Naive thymus-derived CD4-positive, alpha-beta T cell (primary cell): Measurements from ENCODE around the gene PPCDC. TPM values are rescaled to one million over a fixed set of nuclear protein-coding genes. Genes with fewer than 3 reads are reported as not detected.

Experiments
- ATAC-seq: fragments of 150-1000 bp; cut with Tn5 transposase; 2 replicates; pipeline ENCODE4 v1.10.0; 2021; ENCODE audit warnings: mild to moderate bottlenecking, moderate library complexity
- CTCF ChIA-PET: fragments of 350-600 bp; sonication (Branson Sonifier 250); formaldehyde crosslinking; loops from one replicate; lab custom pipeline; 2021; ENCODE audit warnings: antibody characterized with exemption; lab: Charles Lee
- POLR2A ChIA-PET: fragments of 350-600 bp; sonication (Branson Sonifier 250); formaldehyde crosslinking; loops from one replicate; lab custom pipeline; 2021; ENCODE audit warnings: antibody characterized with exemption, inconsistent platforms; lab: Charles Lee
- DNase-seq, 9 donors: peaks; one replicate each; pipeline versions ENCODE4 v3.0.0 to v3.0.0-alpha.2; 2020 to 2022; ENCODE audit warnings: mixed read lengths in 1 of 9
- H3K27ac ChIP-seq: one replicate; pipeline ENCODE4 v1.7.0; 2013; ENCODE audit warnings: mild to moderate bottlenecking, low read depth, low read length, moderate library complexity
- H3K27me3 ChIP-seq, 2 donors: one replicate each; pipeline ENCODE4 v1.7.0; 2013; ENCODE audit warnings: low read length in 2 of 2, mild to moderate bottlenecking in 2 of 2, moderate library complexity in 2 of 2; ENCODE audit not compliant: control insufficient read depth in 2 of 2, insufficient read depth in 2 of 2
- H3K36me3 ChIP-seq, 3 experiments: 1 replicate in 2 of 3; 2 replicates in 1 of 3; pipeline ENCODE4 v1.7.0; 2013; ENCODE audit warnings: low read length in 3 of 3, mild to moderate bottlenecking in 3 of 3, moderate library complexity in 1 of 3; ENCODE audit not compliant: insufficient read depth in 3 of 3, control insufficient read depth in 2 of 3
- H3K4me1 ChIP-seq, 2 donors: one replicate each; pipeline ENCODE4 v1.7.0; 2013; ENCODE audit warnings: low read length in 2 of 2, mild to moderate bottlenecking in 2 of 2, moderate library complexity in 1 of 2; ENCODE audit not compliant: control insufficient read depth in 2 of 2, insufficient read depth in 2 of 2
- H3K4me3 ChIP-seq: 2 replicates; pipeline ENCODE4 v1.7.0; 2013; ENCODE audit warnings: mild to moderate bottlenecking, low read length
- H3K9me3 ChIP-seq, 3 experiments: 1 replicate in 2 of 3; 2 replicates in 1 of 3; pipeline ENCODE4 v1.7.0; 2013; ENCODE audit warnings: low read length in 3 of 3; ENCODE audit not compliant: control insufficient read depth in 2 of 3
- H3K27ac Mint-ChIP-seq, 9 donors: one replicate each; pipeline ENCODE4 v1.8.0; 2020 to 2022; ENCODE audit warnings: mixed read lengths in 9 of 9, mild to moderate bottlenecking in 8 of 9, moderate library complexity in 5 of 9, inconsistent platforms in 2 of 9
- H3K27me3 Mint-ChIP-seq, 5 donors: one replicate each; pipeline ENCODE4 v1.8.0; 2021 to 2022; ENCODE audit warnings: mixed read lengths in 5 of 5, mild to moderate bottlenecking in 1 of 5
- H3K36me3 Mint-ChIP-seq, 5 donors: one replicate each; pipeline ENCODE4 v1.8.0; 2020 to 2022; ENCODE audit warnings: mixed read lengths in 5 of 5, mild to moderate bottlenecking in 3 of 5, inconsistent platforms in 1 of 5
- H3K4me1 Mint-ChIP-seq, 7 donors: one replicate each; pipeline ENCODE4 v1.8.0; 2020 to 2022; ENCODE audit warnings: mixed read lengths in 7 of 7, mild to moderate bottlenecking in 3 of 7, inconsistent platforms in 1 of 7
- H3K4me3 Mint-ChIP-seq, 10 donors: one replicate each; pipeline ENCODE4 v1.8.0; 2020 to 2022; ENCODE audit warnings: mild to moderate bottlenecking in 10 of 10, mixed read lengths in 10 of 10, moderate library complexity in 6 of 10, inconsistent platforms in 2 of 10
- H3K9me3 Mint-ChIP-seq, 11 donors: one replicate each; pipeline ENCODE4 v1.8.0; 2020 to 2022; ENCODE audit warnings: mixed read lengths in 11 of 11, mild to moderate bottlenecking in 4 of 11, inconsistent platforms in 1 of 11, moderate library complexity in 1 of 11
- intact Hi-C, 2 donors: fragments of 100-400 bp; cut with micrococcal nuclease; formaldehyde crosslinking; loops; one replicate each; pipeline ENCODE4 v1.15.1; 2023
- polyA plus RNA-seq, 2 donors: library from polyadenylated mRNA; unstranded; fragments of 300-500 nt; fragmentation: Illumina TruSeq; gene quantifications; one replicate each; pipeline ENCODE4 v1.2.3, GENCODE V29; 2021
- total RNA-seq, 6 experiments: library from RNA in 5 of 6; stranded (reverse) in 5 of 6; gene quantifications; 1 replicate in 5 of 6; 2 replicates in 1 of 6; pipeline ENCODE4 v1.2.3 and lab custom pipeline; 2021 to 2026

Gene PPCDC
- total and polyA plus RNA-seq, 7 experiments from 2014 or later = 11.7 to 31.3 (median 14.5) TPM

GRCh38 chr15:74983725-74984231 is 39.6 kb upstream of the PPCDC start:
- Mint-ChIP-seq H3K4me3 (no peak overlapping the region), H3K9me3 (peaks cover 0 to 4% (median 0%) of the 10 kb centered on the region in 11 donors), H3K36me3 (no peaks in the 10 kb centered on the region), H3K4me1 (peaks cover 0 to 6% (median 0%) of the 10 kb centered on the region in 7 donors), H3K27ac (no peak overlapping the region), H3K27me3 (peaks cover 0 to 23% (median 5%) of the 10 kb centered on the region in 5 donors)
- Histone ChIP-seq H3K27me3 (no peaks in the 10 kb centered on the region), H3K4me1 (no peaks in the 10 kb centered on the region), H3K9me3 (no peaks in the 10 kb centered on the region), H3K36me3 (no peaks in the 10 kb centered on the region), H3K27ac (no peak overlapping the region), H3K4me3 (no peak overlapping the region)
- POLR2A ChIA-PET = no interaction called here
- CTCF ChIA-PET = no interaction called here
- no peak for ATAC-seq
- peak in 1 of 9 donors; percentile 60 for DNase-seq
- intact Hi-C loops = no loop called here

GRCh38 chr15:74988007-74988800 is 35.2 kb upstream of the PPCDC start:
- intact Hi-C loops = loop anchor here in 1 of 2 donors (1.0 kb wide), 2 partner anchors 32 to 353 kb away; partner anchors contain the start of gene RPP25
- POLR2A ChIA-PET = no interaction called here

GRCh38 chr15:74989527-74989926 is 33.9 kb upstream of the PPCDC start:
- H3K4me1 Mint-ChIP-seq = peaks cover 0 to 1% (median 0%) of the 10 kb centered on the region in 7 donors
- H3K36me3 Mint-ChIP-seq = no peaks in the 10 kb centered on the region
- ATAC-seq = no peak
- Histone ChIP-seq H3K36me3 (no peaks in the 10 kb centered on the region), H3K4me1 (no peaks in the 10 kb centered on the region), H3K4me3 (no peak overlapping the region), H3K27me3 (no peaks in the 10 kb centered on the region), H3K27ac (no peak overlapping the region), H3K9me3 (no peaks in the 10 kb centered on the region)
- ChIA-PET CTCF (no interaction called here), POLR2A (no interaction called here)
- intact Hi-C loops = no loop called here
- H3K27ac Mint-ChIP-seq = no peak overlapping the region
- DNase-seq = no peak
- peaks cover 0 to 6% (median 0%) of the 10 kb centered on the region in 11 donors for H3K9me3 Mint-ChIP-seq
- no peak overlapping the region for H3K4me3 Mint-ChIP-seq
- peaks cover 0 to 16% (median 5%) of the 10 kb centered on the region in 5 donors for H3K27me3 Mint-ChIP-seq

More at GRCh38 chr15:74988007-74988800, 35.2 kb upstream of the PPCDC start:
- Mint-ChIP-seq H3K27me3 (peaks cover 0 to 23% (median 5%) of the 10 kb centered on the region in 5 donors), H3K4me1 (peaks cover 0 to 6% (median 0%) of the 10 kb centered on the region in 7 donors), H3K27ac (no peak overlapping the region), H3K36me3 (no peaks in the 10 kb centered on the region), H3K4me3 (no peak overlapping the region), H3K9me3 (peaks cover 0 to 6% (median 0%) of the 10 kb centered on the region in 11 donors)
- no peak overlapping the region for H3K4me3 ChIP-seq
- H3K27ac ChIP-seq = no peak overlapping the region
- DNase-seq = peak in 6 of 9 donors; percentile 8 to 33 (median 18)
- no peaks in the 10 kb centered on the region for H3K9me3 ChIP-seq
- peak; percentile 65 for ATAC-seq
- H3K27me3 ChIP-seq = no peaks in the 10 kb centered on the region
- no peaks in the 10 kb centered on the region for H3K36me3 ChIP-seq
- CTCF ChIA-PET = interaction anchor here (1.0 kb wide), 1 partner anchor 8 kb away, joined by 3 read pairs; no protein-coding TSS in a partner anchor
- H3K4me1 ChIP-seq = no peaks in the 10 kb centered on the region

- H3K27me3 Mint-ChIP-seq = peaks cover 0 to 29% (median 13%) of the 10 kb centered on the region in 5 donors
- no peak for DNase-seq
- no peak overlapping the region for H3K27ac ChIP-seq
- H3K9me3 Mint-ChIP-seq = peaks cover 0 to 3% (median 0%) of the 10 kb centered on the region in 11 donors
- ChIA-PET CTCF (no interaction called here), POLR2A (interaction anchor here (0.9 kb wide), 1 partner anchor 31 kb away, joined by 3 read pairs; the partner anchor contains the start of gene PPCDC)
- no peak overlapping the region for H3K4me3 Mint-ChIP-seq
- H3K36me3 ChIP-seq = no peaks in the 10 kb centered on the region
- intact Hi-C loops = no loop called here
- no peak overlapping the region for H3K27ac Mint-ChIP-seq
- H3K4me3 ChIP-seq = no peak overlapping the region
- no peaks in the 10 kb centered on the region for H3K27me3 ChIP-seq
- no peaks in the 10 kb centered on the region for H3K36me3 Mint-ChIP-seq
- peaks cover 8 to 20% (median 15%) of the 10 kb centered on the region in 7 donors for H3K4me1 Mint-ChIP-seq
- no peaks in the 10 kb centered on the region for H3K9me3 ChIP-seq
- peaks cover 8 to 9% of the 10 kb centered on the region in 2 donors for H3K4me1 ChIP-seq
- ATAC-seq = no peak
Measured at GRCh38 chr15:74992619-74993018, 30.8 kb upstream of the PPCDC start.

- ATAC-seq (no peak), DNase-seq (no peak)
- Mint-ChIP-seq H3K27ac (no peak overlapping the region), H3K9me3 (peaks cover 0 to 3% (median 0%) of the 10 kb centered on the region in 11 donors), H3K27me3 (peaks cover 7 to 39% (median 23%) of the 10 kb centered on the region in 5 donors), H3K36me3 (peaks cover 0 to 4% (median 0%) of the 10 kb centered on the region in 5 donors), H3K4me1 (peaks cover 8 to 20% (median 15%) of the 10 kb centered on the region in 7 donors), H3K4me3 (peak overlapping the region in 3 of 10 donors; percentile 51 to 97 (median 82))
- ChIA-PET CTCF (no interaction called here), POLR2A (no interaction called here)
- H3K4me3 ChIP-seq = no peak overlapping the region
- H3K27me3 ChIP-seq = no peaks in the 10 kb centered on the region
- H3K9me3 ChIP-seq = no peaks in the 10 kb centered on the region
- H3K4me1 ChIP-seq = peaks cover 8 to 9% of the 10 kb centered on the region in 2 donors
- H3K27ac ChIP-seq = no peak overlapping the region
- intact Hi-C loops = no loop called here
- H3K36me3 ChIP-seq = no peaks in the 10 kb centered on the region
Measured at GRCh38 chr15:74994236-74994635, 29.2 kb upstream of the PPCDC start.

- Histone ChIP-seq H3K4me1 (peaks cover 8 to 9% of the 10 kb centered on the region in 2 donors), H3K27ac (no peak overlapping the region), H3K4me3 (peak overlapping the region; percentile 43), H3K27me3 (no peaks in the 10 kb centered on the region), H3K36me3 (no peaks in the 10 kb centered on the region), H3K9me3 (no peaks in the 10 kb centered on the region)
- H3K36me3 Mint-ChIP-seq = peaks cover 0 to 4% (median 0%) of the 10 kb centered on the region in 5 donors
- H3K9me3 Mint-ChIP-seq = peaks cover 0 to 3% (median 0%) of the 10 kb centered on the region in 11 donors
- ChIA-PET POLR2A (interaction anchor here (0.6 to 1.5 kb wide), 3 partner anchors 29 to 165 kb away, joined by 3 to 4 read pairs (median 3); partner anchors contain the start of genes PPCDC and RPP25), CTCF (interaction anchor here (0.6 kb wide), 1 partner anchor 38 kb away, joined by 3 read pairs; no protein-coding TSS in a partner anchor)
- peaks cover 10 to 37% (median 27%) of the 10 kb centered on the region in 5 donors for H3K27me3 Mint-ChIP-seq
- DNase-seq = no peak
- H3K27ac Mint-ChIP-seq = peak overlapping the region in 2 of 9 donors; percentile 31 to 75
- peak overlapping the region; percentile 51 to 97 (median 79) for H3K4me3 Mint-ChIP-seq
- intact Hi-C loops = loop anchor here (1.0 kb wide), 4 partner anchors 29 to 210 kb away; partner anchors contain the start of genes PPCDC (in 2 of the 2), CPLX3 (in 1 of the 2) and RPP25 (in 1 of the 2)
- H3K4me1 Mint-ChIP-seq = peaks cover 8 to 20% (median 15%) of the 10 kb centered on the region in 7 donors
- no peak for ATAC-seq
Measured at GRCh38 chr15:74994685-74995084, 28.7 kb upstream of the PPCDC start.
